HepG2 (cell line): ENCODE measurements around the gene PALM.

Experiments
- HNRNPLL ChIP-seq: fragments of 200-400 bp; formaldehyde crosslinking; IDR thresholded peaks from 2 replicates; pipeline ENCODE4 v1.6.1; 2017; ENCODE audit warnings: mild to moderate bottlenecking, low read depth, low read length; ENCODE audit not compliant: poor library complexity, severe bottlenecking
- ZNF577 ChIP-seq: sonication (generic); formaldehyde crosslinking; IDR thresholded peaks from 2 replicates; pipeline ENCODE4 v1.4.0; 2020; ENCODE audit warnings: mild to moderate bottlenecking, low read depth, missing genetic modification reagents, borderline replicate concordance

GRCh38 chr19:715347-715746 lies 6.6 kb downstream of the PALM start:
- TF ChIP-seq ZNF577 (CRISPR knock-in tag) (no peak), HNRNPLL (no peak)
